Astrocyte of the spinal cord (primary cell): ENCODE measurements around the gene OR10A3.

Experiments used
- DNase-seq: peaks from one replicate; pipeline ENCODE4 v3.0.0; 2011; ENCODE audit warnings: low read depth, low spot score
- H3K4me3 ChIP-seq: 2 replicates; pipeline ENCODE4 v1.5.1; 2011; ENCODE audit warnings: low read depth, mild to moderate bottlenecking, low read length, moderate library complexity
- in situ Hi-C: cut with HindIII; loops from 2 replicates; pipeline ENCODE4 v1.10.0; 2017; ENCODE audit warnings: low sequenced_read_pairs
- TF ChIP-seq, protein P1 (sequence below): IDR thresholded peaks from 2 replicates; pipeline ENCODE4 v1.5.1; 2012; ENCODE audit warnings: low read depth, mild to moderate bottlenecking, low read length, inconsistent platforms

OR10A3 gene

DNA sequence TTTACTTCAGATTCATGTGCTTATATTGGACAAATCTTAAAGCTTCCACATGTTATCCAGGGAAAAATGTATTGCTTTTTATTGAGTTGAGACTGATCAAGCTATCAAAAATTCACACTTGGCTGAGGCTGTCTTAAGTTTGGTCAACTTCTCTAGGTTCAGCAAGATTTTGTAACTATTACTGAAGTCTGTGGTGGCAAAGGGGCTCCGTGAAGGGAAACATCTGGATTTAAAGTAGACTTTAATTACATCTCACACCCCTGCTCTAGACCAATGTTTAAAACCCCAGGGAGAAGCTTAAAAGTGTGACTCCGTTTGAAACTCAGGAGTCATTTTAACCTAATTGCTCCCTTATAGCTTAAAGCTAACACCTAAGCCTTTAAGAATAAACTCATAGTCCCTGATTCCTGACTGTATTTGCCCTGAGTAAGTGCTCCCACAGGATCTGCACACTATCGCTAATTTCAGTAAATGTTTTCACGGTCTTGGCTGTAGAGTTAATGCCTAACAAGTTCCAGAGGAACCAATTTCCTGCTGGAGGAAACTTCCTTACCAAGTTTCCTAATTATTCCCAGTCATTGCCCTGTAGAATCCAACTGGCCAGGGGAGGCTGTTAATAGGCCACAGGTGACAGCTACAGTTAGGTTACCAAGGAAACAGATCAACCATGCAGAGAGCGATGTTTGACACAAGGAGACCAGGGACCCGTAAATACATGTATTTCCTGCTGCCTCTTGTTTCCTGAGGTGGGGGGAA, 50.9 kb downstream of the OR10A3 start:
- TF ChIP-seq, protein P1, sequence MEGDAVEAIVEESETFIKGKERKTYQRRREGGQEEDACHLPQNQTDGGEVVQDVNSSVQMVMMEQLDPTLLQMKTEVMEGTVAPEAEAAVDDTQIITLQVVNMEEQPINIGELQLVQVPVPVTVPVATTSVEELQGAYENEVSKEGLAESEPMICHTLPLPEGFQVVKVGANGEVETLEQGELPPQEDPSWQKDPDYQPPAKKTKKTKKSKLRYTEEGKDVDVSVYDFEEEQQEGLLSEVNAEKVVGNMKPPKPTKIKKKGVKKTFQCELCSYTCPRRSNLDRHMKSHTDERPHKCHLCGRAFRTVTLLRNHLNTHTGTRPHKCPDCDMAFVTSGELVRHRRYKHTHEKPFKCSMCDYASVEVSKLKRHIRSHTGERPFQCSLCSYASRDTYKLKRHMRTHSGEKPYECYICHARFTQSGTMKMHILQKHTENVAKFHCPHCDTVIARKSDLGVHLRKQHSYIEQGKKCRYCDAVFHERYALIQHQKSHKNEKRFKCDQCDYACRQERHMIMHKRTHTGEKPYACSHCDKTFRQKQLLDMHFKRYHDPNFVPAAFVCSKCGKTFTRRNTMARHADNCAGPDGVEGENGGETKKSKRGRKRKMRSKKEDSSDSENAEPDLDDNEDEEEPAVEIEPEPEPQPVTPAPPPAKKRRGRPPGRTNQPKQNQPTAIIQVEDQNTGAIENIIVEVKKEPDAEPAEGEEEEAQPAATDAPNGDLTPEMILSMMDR, result no peak
- DNase-seq, result no peak
- in situ Hi-C loops, result no loop called here
- H3K4me3 ChIP-seq, result no peak overlapping the region

DNA sequence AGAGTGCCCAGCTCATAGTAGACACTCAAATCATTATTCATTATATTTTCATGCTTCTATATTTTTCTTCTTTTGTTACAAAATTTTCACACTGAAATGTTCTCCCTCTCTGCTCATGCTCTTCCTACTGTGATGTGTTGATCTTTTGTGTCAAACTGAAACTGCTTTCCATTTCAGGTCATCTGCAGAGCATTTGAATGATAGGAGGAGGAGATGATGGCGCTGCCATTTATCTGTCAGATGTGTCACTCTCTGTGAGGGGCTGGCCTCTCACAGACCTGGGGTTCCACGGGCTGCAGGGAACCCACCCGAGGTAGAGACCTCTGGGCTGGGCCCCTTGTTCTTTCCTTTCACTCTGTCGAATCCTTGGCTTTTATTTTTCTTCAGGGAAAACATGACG, 51.5 kb downstream of the OR10A3 start:
- TF ChIP-seq, protein P1, result no peak
- H3K4me3 ChIP-seq, result no peak overlapping the region
- no peak for DNase-seq
- in situ Hi-C loops, result no loop called here
